ENCODE results near the gene ATAD3C.

DNA sequence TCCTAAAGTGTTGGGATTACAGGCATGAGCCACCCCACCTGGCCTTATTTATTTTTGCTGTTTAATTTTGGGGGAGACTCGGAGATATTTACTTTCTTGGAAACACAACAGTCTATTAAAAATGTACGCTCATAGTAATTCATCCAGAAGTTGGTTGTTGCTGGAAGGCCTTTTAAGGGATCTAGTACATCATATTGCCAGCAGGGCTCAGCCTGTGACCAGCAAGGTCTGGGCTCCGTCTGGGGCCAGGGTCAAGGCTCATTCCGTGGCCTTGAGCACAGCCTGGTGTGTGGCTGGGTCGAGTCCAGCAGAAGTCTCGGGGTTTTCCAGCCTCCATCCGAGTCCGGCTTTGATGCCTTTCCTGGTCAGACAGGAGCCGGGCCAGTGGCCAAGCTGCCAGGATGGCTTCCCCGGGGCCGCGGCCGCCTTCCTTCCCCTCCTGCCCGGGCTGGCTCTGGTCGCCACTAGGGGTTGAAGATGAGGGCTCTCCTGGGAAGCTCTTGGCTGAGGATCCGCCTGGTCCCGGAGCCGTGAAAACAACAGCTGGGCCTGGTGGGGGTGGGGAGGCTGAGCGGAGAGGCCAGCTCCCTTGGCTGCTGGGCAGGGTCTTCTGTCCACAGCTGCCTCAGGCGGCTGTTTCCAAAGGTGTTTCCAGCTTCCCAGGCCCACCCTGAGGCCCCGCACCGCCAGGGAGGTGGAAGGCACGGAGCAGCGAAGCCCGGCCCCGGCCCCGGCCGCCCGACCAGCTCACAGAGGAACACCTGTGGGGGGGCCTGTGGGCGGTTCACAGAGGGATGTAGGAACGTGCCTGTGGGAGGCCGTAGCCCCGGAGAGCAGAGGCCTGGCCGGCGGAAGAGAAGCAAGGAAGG is 19.1 kb upstream of the ATAD3C start:
- TF ChIP-seq EZH2 (IDR thresholded peaks at IDR 0.05; ENCODE audit: insufficient read depth, poor library complexity, severe bottlenecking) (no peak), EZH2phosphoT487 (IDR thresholded peaks at IDR 0.05; ENCODE audit: insufficient read depth, low read depth) (no peak)

All from GM23248 (cell line).